Measurements from ENCODE around the gene CRACDL.

GRCh38 chr2:98809116-98809515, 126.9 kb downstream of the CRACDL start:
- TF ChIP-seq EZH2 (IDR thresholded peaks at IDR 0.05; ENCODE audit: low read length) (no peak), CTCF (optimal IDR thresholded peaks at IDR 0.05 in 1 of 3, IDR thresholded peaks at IDR 0.05 in 1 of 3, conservative IDR thresholded peaks at IDR 0.05 in 1 of 3; ENCODE audit: extremely low read depth in 1 of 3, insufficient read depth in 2 of 3, low read length in 3 of 3) (no peak)

All from keratinocyte (primary cell).